Measurements from ENCODE around the gene STRADA. TPM values are rescaled to one million over a fixed set of nuclear protein-coding genes. Genes with fewer than 3 reads are reported as not detected.
A peak's percentile ranks its signal among the peaks of the same experiment; 100 is the strongest.

Gene STRADA
- total and polyA plus RNA-seq, 10 of the 15 experiments (the other 5 are each of a cell fraction or from before 2014, with no cell fraction given): 13.3 to 54.1 (median 44.0) TPM

DNA sequence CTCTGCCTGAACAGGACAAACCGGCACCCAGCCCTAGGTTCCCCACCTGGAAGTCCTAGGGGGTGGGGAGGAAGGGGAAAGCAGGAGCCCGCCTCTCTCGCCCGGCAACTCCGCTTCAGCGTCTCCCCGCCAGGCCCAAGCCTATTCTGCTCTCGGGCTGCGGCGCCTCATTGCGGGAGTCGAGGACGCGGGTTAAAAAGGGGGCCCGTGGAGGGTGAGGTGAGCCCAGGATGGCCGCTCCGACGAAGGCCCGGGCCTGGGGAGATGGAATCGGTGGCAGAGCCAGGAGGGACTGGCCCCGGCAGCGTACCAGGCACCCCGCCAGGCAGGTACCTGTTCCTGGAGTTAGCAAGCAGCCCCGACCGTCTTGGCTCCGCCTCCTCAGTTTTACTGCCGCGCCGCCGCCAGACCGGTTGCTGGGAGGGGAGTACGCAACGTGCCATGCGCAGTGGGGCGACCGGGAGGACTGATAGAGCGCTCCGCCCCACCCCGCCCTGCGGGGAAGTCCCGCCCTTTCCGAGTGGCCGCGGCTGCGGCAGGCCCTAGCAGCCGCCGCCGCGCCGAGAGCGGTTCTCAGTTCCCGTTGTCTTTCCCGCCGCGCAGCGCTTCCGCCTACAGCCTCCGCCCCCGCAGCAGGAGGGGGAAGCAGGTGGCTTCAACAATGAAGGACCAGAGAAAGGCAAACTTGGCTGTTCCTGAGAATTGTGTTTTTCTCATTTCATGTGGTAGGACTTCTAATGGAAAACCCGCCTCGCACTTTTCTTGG lies at the start of gene STRADA (continued):
- TF ChIP-seq MYB (IDR thresholded peaks at IDR 0.05; ENCODE audit: borderline replicate concordance, low read depth, low read length): no peak
- TF ChIP-seq IRF4 (IDR thresholded peaks at IDR 0.05; ENCODE audit: low read depth, low read length): peak; percentile 76
- TF ChIP-seq, protein P1, sequence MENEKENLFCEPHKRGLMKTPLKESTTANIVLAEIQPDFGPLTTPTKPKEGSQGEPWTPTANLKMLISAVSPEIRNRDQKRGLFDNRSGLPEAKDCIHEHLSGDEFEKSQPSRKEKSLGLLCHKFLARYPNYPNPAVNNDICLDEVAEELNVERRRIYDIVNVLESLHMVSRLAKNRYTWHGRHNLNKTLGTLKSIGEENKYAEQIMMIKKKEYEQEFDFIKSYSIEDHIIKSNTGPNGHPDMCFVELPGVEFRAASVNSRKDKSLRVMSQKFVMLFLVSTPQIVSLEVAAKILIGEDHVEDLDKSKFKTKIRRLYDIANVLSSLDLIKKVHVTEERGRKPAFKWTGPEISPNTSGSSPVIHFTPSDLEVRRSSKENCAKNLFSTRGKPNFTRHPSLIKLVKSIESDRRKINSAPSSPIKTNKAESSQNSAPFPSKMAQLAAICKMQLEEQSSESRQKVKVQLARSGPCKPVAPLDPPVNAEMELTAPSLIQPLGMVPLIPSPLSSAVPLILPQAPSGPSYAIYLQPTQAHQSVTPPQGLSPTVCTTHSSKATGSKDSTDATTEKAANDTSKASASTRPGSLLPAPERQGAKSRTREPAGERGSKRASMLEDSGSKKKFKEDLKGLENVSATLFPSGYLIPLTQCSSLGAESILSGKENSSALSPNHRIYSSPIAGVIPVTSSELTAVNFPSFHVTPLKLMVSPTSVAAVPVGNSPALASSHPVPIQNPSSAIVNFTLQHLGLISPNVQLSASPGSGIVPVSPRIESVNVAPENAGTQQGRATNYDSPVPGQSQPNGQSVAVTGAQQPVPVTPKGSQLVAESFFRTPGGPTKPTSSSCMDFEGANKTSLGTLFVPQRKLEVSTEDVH (IDR thresholded peaks at IDR 0.05; ENCODE audit: low read depth, partially characterized antibody): peak; percentile 85
- no peak for TF ChIP-seq SREBF2 (IDR thresholded peaks at IDR 0.05; ENCODE audit: low read length)
- TF ChIP-seq ZNF24 (IDR thresholded peaks at IDR 0.05): no peak
- peak; percentile 82 for TF ChIP-seq NKRF (conservative IDR thresholded peaks at IDR 0.05)
- peak; percentile 56 for TF ChIP-seq ZNF207 (IDR thresholded peaks at IDR 0.05; ENCODE audit: borderline replicate concordance)
- peak; percentile 98 for TF ChIP-seq SMARCA5 (IDR thresholded peaks at IDR 0.05)
- TF ChIP-seq, protein P2, sequence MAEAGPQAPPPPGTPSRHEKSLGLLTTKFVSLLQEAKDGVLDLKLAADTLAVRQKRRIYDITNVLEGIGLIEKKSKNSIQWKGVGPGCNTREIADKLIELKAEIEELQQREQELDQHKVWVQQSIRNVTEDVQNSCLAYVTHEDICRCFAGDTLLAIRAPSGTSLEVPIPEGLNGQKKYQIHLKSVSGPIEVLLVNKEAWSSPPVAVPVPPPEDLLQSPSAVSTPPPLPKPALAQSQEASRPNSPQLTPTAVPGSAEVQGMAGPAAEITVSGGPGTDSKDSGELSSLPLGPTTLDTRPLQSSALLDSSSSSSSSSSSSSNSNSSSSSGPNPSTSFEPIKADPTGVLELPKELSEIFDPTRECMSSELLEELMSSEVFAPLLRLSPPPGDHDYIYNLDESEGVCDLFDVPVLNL (IDR thresholded peaks at IDR 0.05; ENCODE audit: low read depth, low read length): peak; percentile 87
- TF ChIP-seq RFX5 (IDR thresholded peaks at IDR 0.05; ENCODE audit: low read depth, low read length): 0 out of 2 replicates have a peak, but pooled peaks have one; percentile 15
- TF ChIP-seq TCF3 (IDR thresholded peaks at IDR 0.05; ENCODE audit: borderline replicate concordance, insufficient read depth, low read depth, low read length): peak; percentile 72; the same call in 1 of the 2 replicates
- TF ChIP-seq, protein P3, sequence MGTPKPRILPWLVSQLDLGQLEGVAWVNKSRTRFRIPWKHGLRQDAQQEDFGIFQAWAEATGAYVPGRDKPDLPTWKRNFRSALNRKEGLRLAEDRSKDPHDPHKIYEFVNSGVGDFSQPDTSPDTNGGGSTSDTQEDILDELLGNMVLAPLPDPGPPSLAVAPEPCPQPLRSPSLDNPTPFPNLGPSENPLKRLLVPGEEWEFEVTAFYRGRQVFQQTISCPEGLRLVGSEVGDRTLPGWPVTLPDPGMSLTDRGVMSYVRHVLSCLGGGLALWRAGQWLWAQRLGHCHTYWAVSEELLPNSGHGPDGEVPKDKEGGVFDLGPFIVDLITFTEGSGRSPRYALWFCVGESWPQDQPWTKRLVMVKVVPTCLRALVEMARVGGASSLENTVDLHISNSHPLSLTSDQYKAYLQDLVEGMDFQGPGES (IDR thresholded peaks at IDR 0.05): no peak
- TF ChIP-seq HDAC2 (IDR thresholded peaks at IDR 0.05): no peak
- TF ChIP-seq RB1 (IDR thresholded peaks at IDR 0.05; ENCODE audit: borderline replicate concordance): peak; percentile 93
- peak in 1 of 2 experiments; percentile 91; a peak in 2 of 4 replicates for TF ChIP-seq ETV6 (conservative IDR thresholded peaks at IDR 0.05 in 1 of 2, IDR thresholded peaks at IDR 0.05 in 1 of 2; ENCODE audit: borderline replicate concordance in 1 of 2, low read depth in 1 of 2)
- no peak for TF ChIP-seq PAX8 (IDR thresholded peaks at IDR 0.05)
- TF ChIP-seq JUNB (IDR thresholded peaks at IDR 0.05): no peak
- no peak for TF ChIP-seq FOXK2 (IDR thresholded peaks at IDR 0.05)
- TF ChIP-seq CBX5 (IDR thresholded peaks at IDR 0.05; ENCODE audit: low read depth): peak; percentile 35; the same call in 1 of the 2 replicates
- TF ChIP-seq, protein P4, sequence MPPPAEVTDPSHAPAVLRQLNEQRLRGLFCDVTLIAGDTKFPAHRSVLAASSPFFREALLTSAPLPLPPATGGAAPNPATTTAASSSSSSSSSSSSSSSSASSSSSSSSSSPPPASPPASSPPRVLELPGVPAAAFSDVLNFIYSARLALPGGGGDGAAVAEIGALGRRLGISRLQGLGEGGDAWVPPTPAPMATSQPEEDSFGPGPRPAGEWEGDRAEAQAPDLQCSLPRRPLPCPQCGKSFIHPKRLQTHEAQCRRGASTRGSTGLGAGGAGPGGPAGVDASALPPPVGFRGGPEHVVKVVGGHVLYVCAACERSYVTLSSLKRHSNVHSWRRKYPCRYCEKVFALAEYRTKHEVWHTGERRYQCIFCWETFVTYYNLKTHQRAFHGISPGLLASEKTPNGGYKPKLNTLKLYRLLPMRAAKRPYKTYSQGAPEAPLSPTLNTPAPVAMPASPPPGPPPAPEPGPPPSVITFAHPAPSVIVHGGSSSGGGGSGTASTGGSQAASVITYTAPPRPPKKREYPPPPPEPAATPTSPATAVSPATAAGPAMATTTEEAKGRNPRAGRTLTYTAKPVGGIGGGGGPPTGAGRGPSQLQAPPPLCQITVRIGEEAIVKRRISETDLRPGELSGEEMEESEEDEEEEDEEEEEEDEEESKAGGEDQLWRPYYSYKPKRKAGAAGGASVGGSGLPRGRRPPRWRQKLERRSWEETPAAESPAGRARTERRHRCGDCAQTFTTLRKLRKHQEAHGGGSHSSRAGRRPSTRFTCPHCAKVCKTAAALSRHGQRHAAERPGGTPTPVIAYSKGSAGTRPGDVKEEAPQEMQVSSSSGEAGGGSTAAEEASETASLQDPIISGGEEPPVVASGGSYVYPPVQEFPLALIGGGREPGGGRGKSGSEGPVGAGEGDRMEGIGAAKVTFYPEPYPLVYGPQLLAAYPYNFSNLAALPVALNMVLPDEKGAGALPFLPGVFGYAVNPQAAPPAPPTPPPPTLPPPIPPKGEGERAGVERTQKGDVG (CRISPR knock-in tag; IDR thresholded peaks at IDR 0.05): 0 out of 2 replicates have a peak, but pooled peaks have one; percentile 57
